ENCODE results near the gene RPS21. TPM values are rescaled to one million over a fixed set of nuclear protein-coding genes. Genes with fewer than 3 reads are reported as not detected.
A peak's percentile ranks its signal among the peaks of the same experiment; 100 is the strongest.

RPS21 gene
- total RNA-seq, 1 experiment from 2014 or later: 1,761 TPM

DNA sequence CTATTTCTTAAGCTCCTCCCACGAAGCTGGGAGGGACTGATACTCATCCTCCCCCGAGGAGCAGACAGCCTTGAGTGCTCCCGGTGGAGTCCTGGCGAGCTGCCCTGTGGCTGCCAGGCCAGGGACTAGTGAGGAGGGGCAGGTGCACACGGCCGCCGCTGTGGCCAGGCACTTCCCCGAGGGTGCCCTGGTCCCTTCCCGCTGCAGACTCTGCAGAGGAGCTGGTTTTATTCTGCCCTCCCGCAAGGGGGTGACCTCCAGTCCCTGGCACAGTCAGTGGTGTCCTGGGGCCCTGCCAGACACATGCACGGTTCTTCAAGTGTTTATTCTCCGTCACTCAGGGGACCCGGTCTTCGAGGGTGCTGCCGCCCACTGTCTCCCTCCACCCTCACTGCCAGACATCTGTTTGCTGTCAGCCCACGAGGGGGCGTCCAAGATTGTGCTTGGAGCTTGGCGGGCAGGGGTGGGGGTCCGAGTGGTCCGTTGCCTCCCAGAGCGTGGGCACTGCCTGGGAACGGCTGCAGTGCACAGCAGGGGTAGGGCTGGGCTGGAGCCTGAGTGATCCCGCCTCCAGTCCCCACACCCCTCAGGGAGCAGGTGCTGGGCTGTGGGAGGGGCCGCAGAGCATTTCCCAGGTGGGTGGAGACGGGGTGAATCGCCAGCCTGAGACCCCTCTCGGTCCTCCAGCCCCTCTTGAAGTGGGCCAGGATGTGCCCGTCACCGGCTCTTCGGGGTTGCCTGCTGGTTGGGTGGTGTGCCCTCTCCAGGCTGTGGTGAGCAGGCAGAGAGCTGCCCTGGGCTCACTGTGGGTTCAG lies 23.2 kb downstream of the RPS21 start:
- TF ChIP-seq POLR2AphosphoS5 (IDR thresholded peaks at IDR 0.05; ENCODE audit: low read depth, low read length): no peak
- peak; percentile 90 for TF ChIP-seq CTCF (IDR thresholded peaks at IDR 0.05)
- BruUV-seq (replicated peaks): no TSS peak
- Histone ChIP-seq H3K27ac (ENCODE audit: low read length) (no peak overlapping the region), H3K4me1 (ENCODE audit: control insufficient read depth, insufficient read depth, low read length) (peaks cover 26% of the 10 kb centered on the region), H3K36me3 (ENCODE audit: control insufficient read depth, insufficient read depth, low read length) (no peaks in the 10 kb centered on the region), H3K4me3 (ENCODE audit: low read depth in 2 of 2, low read length in 2 of 2) (peak overlapping the region in 1 of 2 experiments; percentile 9; a peak in 1 of 4 replicates), H3K9me3 (ENCODE audit: control insufficient read depth, insufficient read depth, low read depth, low read length) (no peaks in the 10 kb centered on the region), H3K27me3 (ENCODE audit: control insufficient read depth, insufficient read depth, low read length) (no peaks in the 10 kb centered on the region)
- ChIA-PET POLR2A (no interaction called here), CTCF (interaction anchor here (0.6 to 1.3 kb wide), 6 partner anchors 9 to 435 kb away, joined by 3 to 4 read pairs (median 3); no protein-coding TSS in a partner anchor)
- in situ Hi-C loops (cut with HindIII; ENCODE audit: low pct_unique_long_range_greater_than_20kb, low sequenced_read_pairs): no loop called here
- ATAC-seq (peak; percentile 45), DNase-seq (ENCODE audit: low read depth, low spot score) (no peak)
- intact Hi-C loops (cut with micrococcal nuclease; ENCODE audit: unreplicated experiment): no loop called here

GRCh38 chr20:62410746-62411478 lies 24.0 kb downstream of the RPS21 start:
- peaks cover 20% of the 10 kb centered on the region for H3K4me1 ChIP-seq (ENCODE audit: control insufficient read depth, insufficient read depth, low read length)
- H3K27me3 ChIP-seq (ENCODE audit: control insufficient read depth, insufficient read depth, low read length): no peaks in the 10 kb centered on the region
- BruUV-seq (replicated peaks): no TSS peak
- no peak for TF ChIP-seq CTCF (IDR thresholded peaks at IDR 0.05)
- TF ChIP-seq REST (IDR thresholded peaks at IDR 0.05; ENCODE audit: insufficient read depth in 1 of 2, low read depth in 2 of 2, low read length in 1 of 2): no peak
- no peak for TF ChIP-seq TCF7L2 (IDR thresholded peaks at IDR 0.05; ENCODE audit: low read depth, low read length)
- TF ChIP-seq SIN3A (IDR thresholded peaks at IDR 0.05; ENCODE audit: borderline replicate concordance, insufficient read depth, low read depth, low read length): no peak
- TF ChIP-seq POLR2AphosphoS5 (IDR thresholded peaks at IDR 0.05; ENCODE audit: low read depth, low read length): no peak
- H3K4me3 ChIP-seq (ENCODE audit: low read depth in 2 of 2, low read length in 2 of 2): no peak overlapping the region
- no peaks in the 10 kb centered on the region for H3K9me3 ChIP-seq (ENCODE audit: control insufficient read depth, insufficient read depth, low read depth, low read length)
- ATAC-seq (no peak), DNase-seq (ENCODE audit: low read depth, low spot score) (no peak)
- ChIA-PET CTCF (interaction anchor here (0.9 to 1.2 kb wide), 2 partner anchors 40 to 397 kb away, joined by 3 to 4 read pairs; no protein-coding TSS in a partner anchor), POLR2A (no interaction called here)
- no peaks in the 10 kb centered on the region for H3K36me3 ChIP-seq (ENCODE audit: control insufficient read depth, insufficient read depth, low read length)
- no peak overlapping the region for H3K27ac ChIP-seq (ENCODE audit: low read length)
- in situ Hi-C loops (cut with HindIII; ENCODE audit: low pct_unique_long_range_greater_than_20kb, low sequenced_read_pairs): no loop called here
- intact Hi-C loops (cut with micrococcal nuclease; ENCODE audit: unreplicated experiment): no loop called here
